HG03469 (cell line): Measurements from ENCODE around the gene SYDE2.
"Not testable (repeated sequence)": the region's sequence is repeated elsewhere in the genome, so short reads cannot be mapped to it uniquely, and the experiment has no call there.

Source experiments
- ATAC-seq: cut with Tn5 transposase; IDR thresholded peaks from one replicate; pipeline ENCODE4 v1.9.1; 2021; ENCODE audit warnings: mild to moderate bottlenecking, moderate library complexity, moderate number of reproducible peaks; ENCODE audit not compliant: unreplicated experiment

Gene SYDE2

GRCh38 chr1:85216697-85217096 is 15.9 kb upstream of the SYDE2 start:
- ATAC-seq = no peak

DNA sequence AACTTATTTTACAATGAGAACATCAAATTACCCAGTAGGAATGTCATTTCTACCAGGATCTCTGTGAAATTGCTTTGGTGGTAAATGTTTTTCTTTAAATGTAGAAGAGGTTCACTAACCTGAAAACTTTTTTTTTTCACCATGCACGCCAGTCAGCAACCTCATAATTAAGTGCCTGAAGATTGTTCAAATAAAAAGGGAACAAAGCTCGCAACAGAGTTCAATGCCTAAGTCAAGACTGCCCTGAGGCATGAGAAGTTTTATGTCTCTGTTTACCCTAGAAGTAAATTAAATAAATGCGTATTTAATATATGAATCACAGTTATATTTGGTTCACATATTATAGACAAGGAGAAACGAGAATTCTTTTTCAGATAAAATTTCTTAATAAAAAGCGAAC is 13.8 kb upstream of the SYDE2 start:
- no peak for ATAC-seq

DNA sequence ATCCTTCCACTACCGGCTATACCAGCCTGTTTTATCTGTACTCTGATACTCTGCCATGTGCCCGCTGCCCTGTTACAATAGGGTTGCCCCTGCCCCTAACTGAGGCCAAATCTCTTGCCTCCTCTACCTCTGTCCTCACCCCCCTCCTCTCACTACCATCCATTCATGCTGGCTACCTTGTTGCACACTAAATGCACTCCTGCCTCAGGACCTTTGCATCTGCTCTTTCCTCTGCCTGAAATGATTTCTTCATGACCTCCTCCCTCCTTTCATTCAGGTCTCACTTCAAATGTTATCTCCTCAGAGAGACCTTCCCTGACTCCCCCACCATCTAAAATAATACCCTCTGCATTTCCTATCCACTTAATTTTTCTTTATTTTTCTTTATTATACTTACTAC is 7.7 kb upstream of the SYDE2 start:
- no peak for ATAC-seq

DNA sequence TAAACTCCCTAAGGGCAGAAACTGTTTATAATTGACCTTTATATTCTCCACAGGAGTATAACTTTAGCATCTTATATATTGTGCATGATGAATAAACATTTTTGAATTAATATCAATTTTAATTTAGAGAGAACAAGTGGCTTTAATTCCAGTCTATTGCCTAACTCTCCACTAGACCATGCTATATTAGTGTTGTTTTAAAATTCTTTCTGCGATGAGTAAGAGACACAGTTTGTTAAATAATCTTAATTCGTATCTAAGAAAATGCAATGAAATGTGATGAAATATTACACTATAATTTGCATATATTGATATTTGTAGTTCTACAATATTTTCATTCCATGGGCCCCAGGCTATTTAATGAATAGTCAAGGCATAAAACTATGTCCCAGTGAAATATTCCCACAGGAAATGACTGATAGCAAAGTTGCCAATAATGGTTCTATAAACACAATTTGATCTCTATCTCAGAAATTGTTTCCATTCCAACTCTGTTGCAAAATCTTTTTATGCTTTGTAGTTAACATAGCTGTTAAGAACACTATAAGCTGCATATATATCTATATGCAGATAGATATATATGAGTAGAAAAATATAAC is 2.9 kb upstream of the SYDE2 start:
- ATAC-seq = no peak

DNA sequence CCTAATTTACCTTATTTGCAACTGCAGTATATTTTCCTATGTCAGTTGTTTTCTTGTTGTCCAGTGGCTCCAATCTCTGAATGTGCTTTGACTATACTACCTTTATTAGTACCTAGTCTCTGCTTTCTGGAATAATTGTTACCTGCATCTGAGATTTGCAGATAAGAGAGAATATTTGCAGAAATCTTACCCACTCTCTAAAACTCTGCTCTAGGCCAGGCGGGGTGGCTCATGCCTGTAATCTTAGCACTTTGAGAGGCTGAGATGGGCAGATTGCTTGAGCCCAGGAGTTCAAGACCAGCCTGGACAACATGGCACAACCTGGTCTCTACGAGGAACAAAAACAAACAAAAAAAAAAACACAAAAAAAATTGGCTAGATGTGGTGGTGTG is 2.0 kb upstream of the SYDE2 start:
- ATAC-seq = no peak

DNA sequence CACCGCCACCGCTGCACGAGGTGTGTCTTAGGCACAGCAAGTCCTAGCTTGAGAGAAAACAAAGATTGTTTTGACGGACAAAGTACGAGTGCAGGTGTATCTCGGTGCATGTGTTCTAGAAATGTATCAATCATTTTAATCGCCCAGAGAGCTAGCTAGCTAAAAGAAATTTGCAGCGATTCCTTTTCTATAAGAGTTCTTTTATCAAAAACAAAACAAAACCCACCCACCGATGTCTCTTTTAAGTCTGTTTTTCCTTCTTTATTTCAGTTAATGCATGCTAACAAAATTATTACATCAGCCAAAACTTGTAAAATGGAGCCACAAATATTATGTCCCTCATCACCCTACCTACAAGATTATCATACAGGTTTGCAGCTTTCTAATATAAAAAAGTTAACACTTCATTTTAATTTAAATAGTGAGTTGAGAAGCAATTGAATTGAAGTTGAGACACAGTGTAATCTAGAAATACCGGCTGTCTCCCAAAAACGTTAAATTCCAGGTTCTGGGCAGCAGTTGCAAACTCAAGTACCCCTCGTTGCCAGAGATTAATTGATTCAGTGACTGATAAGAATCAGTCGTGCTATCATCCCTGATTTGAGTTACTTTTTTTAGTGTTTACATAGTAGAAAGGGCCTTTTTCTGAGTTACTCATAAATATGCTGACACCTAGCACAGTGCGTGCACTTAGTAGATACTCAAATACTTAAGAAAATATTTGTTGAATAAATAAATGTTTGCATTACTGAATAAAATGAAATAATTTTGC is 1.5 kb upstream of the SYDE2 start:
- ATAC-seq = no peak

DNA sequence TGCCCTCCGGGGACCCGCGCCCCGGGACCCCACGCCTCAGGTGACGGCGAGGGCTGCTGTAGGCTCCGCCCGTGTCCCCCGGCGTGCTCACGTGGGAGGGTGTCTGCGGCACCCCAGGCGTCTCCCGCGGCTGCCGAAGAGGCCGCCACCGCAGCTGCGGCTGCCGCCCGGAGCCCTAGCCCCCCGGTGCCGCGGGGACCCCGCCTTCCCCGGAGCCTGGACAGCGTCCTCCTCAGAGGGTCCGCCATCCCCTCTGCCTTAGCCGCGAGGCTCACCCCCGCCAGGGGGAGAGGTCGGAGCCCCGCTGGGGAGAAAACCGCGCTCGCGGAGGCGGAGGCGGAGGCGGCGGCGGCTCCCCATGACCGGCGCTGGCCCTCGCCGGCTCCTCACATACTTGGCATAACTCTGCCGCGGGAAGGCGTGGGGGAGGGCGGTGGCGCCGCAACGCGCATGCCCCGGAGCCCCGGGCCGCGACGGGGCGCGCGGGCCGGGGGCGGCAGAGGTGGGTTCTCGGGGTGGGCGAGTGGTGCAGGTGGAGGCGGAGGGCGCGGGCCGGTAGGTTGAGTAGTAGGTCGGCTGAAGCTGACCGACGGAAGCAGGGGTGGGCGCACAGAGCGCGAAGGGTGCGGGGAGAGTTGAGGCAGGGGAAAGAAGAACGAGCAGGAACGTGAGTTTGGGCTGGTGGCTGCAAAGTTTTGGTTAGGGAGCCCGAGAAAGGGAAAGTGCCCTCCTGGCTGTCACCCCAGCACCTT is 700 bp upstream of the SYDE2 start:
- peak; percentile 34 for ATAC-seq

DNA sequence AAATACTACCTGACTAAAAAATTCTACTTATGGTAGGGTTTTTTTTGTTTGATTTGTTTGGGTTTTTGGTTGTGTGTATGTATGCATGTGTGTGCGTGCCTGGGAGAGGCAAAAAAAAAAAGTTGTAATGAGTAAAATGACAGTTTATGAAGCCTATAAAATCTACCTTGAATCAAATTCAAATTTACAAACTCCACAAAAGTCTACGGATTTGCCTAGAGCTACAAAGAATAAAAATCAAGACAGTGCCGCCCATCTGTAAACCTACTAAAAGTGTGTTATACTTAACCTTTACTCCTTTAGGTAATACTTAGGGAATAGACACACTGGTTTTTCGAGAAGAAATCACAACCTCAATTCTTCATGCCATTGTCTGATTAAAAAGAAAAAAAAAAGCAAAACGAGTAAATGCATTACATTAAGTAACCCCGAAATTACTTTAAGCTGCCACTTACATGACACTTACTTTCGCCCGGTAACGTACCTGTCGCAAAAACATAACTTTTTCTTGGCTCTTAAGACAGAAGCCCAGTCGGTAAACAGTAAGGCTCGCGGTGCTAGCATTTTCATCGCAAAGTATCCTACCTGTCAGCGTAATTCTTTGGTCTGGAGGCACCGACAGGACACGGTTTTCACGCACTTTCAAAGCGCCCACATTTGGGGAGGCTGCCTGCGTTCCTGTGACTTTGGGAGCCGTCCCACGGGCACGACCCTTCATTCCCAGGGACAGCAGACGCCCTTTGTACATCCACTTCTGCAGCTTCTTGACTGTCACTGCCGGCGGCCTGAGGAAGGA is 951 bp downstream of the SYDE2 start:
- no peak for ATAC-seq

- ATAC-seq = no peak
Observed at GRCh38 chr1:85198864-85199263, 2.0 kb downstream of the SYDE2 start.

- no peak for ATAC-seq
Observed at GRCh38 chr1:85196358-85196757, 4.5 kb downstream of the SYDE2 start.

- no peak for ATAC-seq
Observed at GRCh38 chr1:85195703-85196102, 5.1 kb downstream of the SYDE2 start.

- ATAC-seq = not testable (repeated sequence)
Observed at GRCh38 chr1:85192129-85192528, 8.7 kb downstream of the SYDE2 start.

DNA sequence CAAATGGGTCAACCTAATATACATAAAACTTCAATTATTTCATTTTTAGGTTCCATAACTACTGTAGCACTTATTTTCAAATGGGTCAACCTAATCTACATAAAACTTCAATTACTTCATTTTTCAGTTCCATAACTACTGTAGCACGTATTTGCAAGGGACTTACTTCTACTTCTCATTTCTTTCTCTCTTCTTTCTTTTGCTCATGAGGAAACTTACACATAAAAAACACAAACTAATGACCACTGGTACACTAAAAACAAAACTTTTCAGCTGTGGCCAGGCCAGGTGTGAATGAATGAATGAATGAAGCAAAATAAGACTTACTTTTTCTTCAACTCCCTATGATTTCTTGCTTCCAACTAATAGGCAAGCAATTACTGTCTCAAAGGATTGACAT is 11.7 kb downstream of the SYDE2 start:
- peak; percentile 52 for ATAC-seq

GRCh38 chr1:85188530-85188929 is 12.3 kb downstream of the SYDE2 start:
- no peak for ATAC-seq

- ATAC-seq = not testable (repeated sequence)
Observed at GRCh38 chr1:85187021-85187420, 13.8 kb downstream of the SYDE2 start.

DNA sequence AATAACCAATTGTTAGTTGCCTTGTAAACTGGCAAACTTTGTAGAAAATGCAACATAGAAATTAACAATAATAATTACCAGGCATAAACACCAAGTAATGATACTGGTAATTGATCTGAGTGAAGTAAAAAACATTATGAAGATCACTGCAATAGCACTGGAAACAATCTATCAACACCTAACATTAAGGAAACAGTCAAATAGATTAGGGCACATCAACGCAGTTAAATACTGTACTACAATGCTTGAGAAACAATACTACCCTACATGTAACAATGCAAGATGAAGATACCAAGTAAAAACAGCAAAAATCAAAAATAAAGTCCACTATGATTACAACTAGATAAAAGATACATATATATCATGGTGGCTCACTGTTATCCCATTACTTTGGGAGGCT is 16.6 kb downstream of the SYDE2 start:
- no peak for ATAC-seq

DNA sequence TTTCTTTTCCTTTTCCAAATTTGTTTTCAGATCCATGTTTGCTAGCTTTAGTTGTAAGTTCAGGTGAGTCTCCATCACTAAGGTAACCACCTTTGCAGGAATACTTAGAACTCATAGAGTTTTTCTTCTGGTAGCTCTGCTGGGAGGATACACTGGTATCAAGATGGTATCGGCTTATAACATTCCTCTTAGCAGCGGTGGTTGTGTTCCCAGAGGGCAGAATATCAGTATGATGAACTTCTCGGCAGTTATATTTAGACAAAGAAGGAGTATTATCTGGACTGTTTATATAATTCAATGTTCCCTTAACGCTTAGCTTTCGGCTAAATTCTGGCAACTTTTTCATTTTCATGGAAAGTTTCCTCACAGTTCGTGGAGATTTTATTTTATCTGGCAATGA is 18.1 kb downstream of the SYDE2 start:
- no peak for ATAC-seq

GRCh38 chr1:85180869-85181268 is 19.9 kb downstream of the SYDE2 start:
- no peak for ATAC-seq

DNA sequence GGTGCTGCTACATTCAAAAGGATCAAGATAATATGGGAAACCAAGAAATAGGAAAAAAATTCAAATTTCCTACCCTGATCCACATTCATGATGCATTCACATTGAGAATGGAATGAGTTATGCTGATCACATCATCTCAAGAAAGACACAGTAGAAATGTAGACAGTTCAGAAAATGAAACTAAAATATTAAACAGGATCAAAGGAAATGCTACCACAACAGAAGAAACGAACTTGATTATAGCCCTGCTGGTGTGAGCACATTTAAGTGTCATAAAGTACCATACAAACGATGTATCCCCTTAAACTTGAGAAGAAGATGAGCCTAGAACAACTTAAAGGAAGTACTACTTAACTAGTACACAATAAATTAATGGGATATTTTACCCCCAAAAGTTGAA is 21.3 kb downstream of the SYDE2 start:
- peak; percentile 62 for ATAC-seq

DNA sequence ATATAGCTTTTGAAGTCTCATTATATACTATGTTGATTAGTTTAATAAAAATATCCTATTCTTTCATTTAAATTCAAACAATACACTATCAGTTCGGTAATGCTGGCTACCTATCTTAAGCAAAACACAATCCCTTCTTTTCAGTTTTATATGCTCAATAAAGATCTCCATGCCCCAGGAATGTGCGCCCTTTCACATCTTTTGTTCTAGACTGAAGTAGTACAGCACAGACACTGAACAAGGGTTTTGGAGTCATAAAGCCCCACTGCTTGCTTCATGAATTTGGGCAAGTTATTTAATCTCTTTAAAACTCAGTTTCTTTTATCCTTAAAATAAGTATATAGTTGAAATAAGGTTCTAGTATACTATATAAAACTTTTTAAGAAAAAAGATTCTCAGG is 22.4 kb downstream of the SYDE2 start:
- ATAC-seq = no peak

- ATAC-seq = no peak
Observed at GRCh38 chr1:85174503-85174902, 26.3 kb downstream of the SYDE2 start.
